H1 (cell line): ENCODE data around the gene TGFB1I1. TPM values are rescaled to one million over a fixed set of nuclear protein-coding genes. Genes with fewer than 3 reads are reported as not detected.

Source experiments
- CTCF ChIA-PET: fragments of 300-600 bp; sonication (Branson Sonifier 250); formaldehyde crosslinking; loops from one replicate; lab custom pipeline; 2021; ENCODE audit not compliant: partially characterized antibody; lab: Charles Lee
- POLR2A ChIA-PET: fragments of 300-600 bp; sonication (Branson Sonifier 250); formaldehyde crosslinking; loops from one replicate; lab custom pipeline; 2021; ENCODE audit warnings: inconsistent platforms; ENCODE audit not compliant: partially characterized antibody; lab: Charles Lee
- DNase-seq, 2 experiments: peaks; one replicate each; pipeline versions ENCODE4 v3.0.0 to v3.0.0-alpha.2; 2010 to 2022; ENCODE audit warnings: low spot score in 2 of 2, low read depth in 1 of 2, mixed read lengths in 1 of 2
- FAIRE-seq: peaks from 2 replicates; lab custom pipeline; 2011; peaks lifted over from hg19 to GRCh38; lab: Jason Lieb, UNC
- H2AFZ ChIP-seq: 2 replicates; pipeline ENCODE4 v1.8.1; 2012; ENCODE audit warnings: low read length, inconsistent platforms
- H2AK5ac ChIP-seq: 2 replicates; pipeline ENCODE4 v1.6.1; 2013; ENCODE audit warnings: low read depth, low read length
- H2BK120ac ChIP-seq: replicated peaks from 2 replicates; pipeline ENCODE3; 2013; ENCODE audit warnings: low read depth, low read length, inconsistent platforms
- H2BK12ac ChIP-seq: 2 replicates; pipeline ENCODE4 v1.6.1; 2013; ENCODE audit warnings: low read depth, low read length
- H2BK15ac ChIP-seq: 2 replicates; pipeline ENCODE4 v1.6.1; 2013; ENCODE audit warnings: low read length
- H2BK20ac ChIP-seq: 2 replicates; pipeline ENCODE4 v1.6.1; 2013; ENCODE audit warnings: low read length
- H2BK5ac ChIP-seq: 2 replicates; pipeline ENCODE4 v1.6.1; 2013; ENCODE audit warnings: low read depth, low read length
- H3K14ac ChIP-seq: 2 replicates; pipeline ENCODE4 v1.6.1; 2013; ENCODE audit warnings: inconsistent platforms; ENCODE audit not compliant: insufficient read length
- H3K18ac ChIP-seq: 2 replicates; pipeline ENCODE4 v1.6.1; 2013; ENCODE audit warnings: low read length; ENCODE audit errors: extremely low read depth
- H3K23ac ChIP-seq: 2 replicates; pipeline ENCODE4 v1.6.1; 2013; ENCODE audit warnings: inconsistent platforms; ENCODE audit not compliant: insufficient read length
- H3K23me2 ChIP-seq: 2 replicates; pipeline ENCODE4 v1.6.1; 2013; ENCODE audit warnings: low read depth, low read length
- H3K27ac ChIP-seq: 2 replicates; pipeline ENCODE4 v1.6.1; 2011; ENCODE audit warnings: low read depth, low read length, inconsistent platforms
- H3K27me3 ChIP-seq, 4 experiments: replicated peaks in 1 of 4; 1 replicate in 1 of 4; 2 replicates in 3 of 4; pipeline versions ENCODE4 v1.6.1 to v1.8.1; 2011 to 2013; ENCODE audit warnings: low read length in 3 of 4, mild to moderate bottlenecking in 3 of 4, inconsistent platforms in 2 of 4, mixed read lengths in 2 of 4, moderate library complexity in 1 of 4; ENCODE audit not compliant: control insufficient read depth in 3 of 4, insufficient read depth in 3 of 4; ENCODE audit errors: extremely low read depth in 1 of 4
- H3K36me3 ChIP-seq, 4 experiments: 2 replicates each; pipeline versions ENCODE4 v1.6.1 to v1.8.1; 2011 to 2013; ENCODE audit warnings: mild to moderate bottlenecking in 4 of 4, low read length in 3 of 4, moderate library complexity in 2 of 4, control low read depth in 1 of 4, inconsistent platforms in 1 of 4; ENCODE audit not compliant: insufficient read depth in 4 of 4, control insufficient read depth in 2 of 4
- H3K4ac ChIP-seq: replicated peaks from 2 replicates; pipeline ENCODE3; 2013; ENCODE audit warnings: low read length, low read depth, mixed read lengths, inconsistent platforms; ENCODE audit not compliant: insufficient read length
- H3K4me1 ChIP-seq, 4 experiments: replicated peaks in 1 of 4; 1 replicate in 1 of 4; 2 replicates in 3 of 4; pipeline versions ENCODE4 v1.6.1 to v1.8.1; 2011 to 2013; ENCODE audit warnings: low read length in 3 of 4, inconsistent platforms in 2 of 4, mixed read lengths in 1 of 4; ENCODE audit not compliant: insufficient read depth in 4 of 4, control insufficient read depth in 3 of 4
- H3K4me2 ChIP-seq, 2 experiments: 2 replicates each; pipeline versions ENCODE4 v1.6.1 to v1.8.1; 2011 to 2013; ENCODE audit warnings: low read depth in 2 of 2, low read length in 2 of 2, control low read depth in 1 of 2, inconsistent platforms in 1 of 2, mild to moderate bottlenecking in 1 of 2; ENCODE audit not compliant: insufficient read depth in 1 of 2
- H3K4me3 ChIP-seq, 4 experiments: fragments of 200-600, 300-600 bp in 1 of 4; sonication (generic), shearing (Covaris generic), sonication (Bioruptor Twin) in 1 of 4; 2 replicates each; pipeline versions ENCODE4 v1.5.1 to v1.8.1; 2011 to 2016; ENCODE audit warnings: low read length in 4 of 4, low read depth in 3 of 4, control low read depth in 2 of 4, inconsistent platforms in 2 of 4, mild to moderate bottlenecking in 2 of 4, mixed read lengths in 1 of 4, moderate library complexity in 1 of 4; ENCODE audit not compliant: insufficient read depth in 2 of 4; ENCODE audit errors: extremely low read depth in 1 of 4
- H3K56ac ChIP-seq: replicated peaks from 2 replicates; pipeline ENCODE3; 2013; ENCODE audit warnings: low read depth, mild to moderate bottlenecking, mixed read lengths, low read length, inconsistent platforms; ENCODE audit not compliant: insufficient read length
- H3K79me1 ChIP-seq: 2 replicates; pipeline ENCODE4 v1.6.1; 2013; ENCODE audit warnings: low read depth, low read length, control low read depth
- H3K79me2 ChIP-seq, 2 experiments: 2 replicates each; pipeline versions ENCODE4 v1.6.1 to v1.8.1; 2012 to 2013; ENCODE audit warnings: low read length in 2 of 2, mild to moderate bottlenecking in 2 of 2, inconsistent platforms in 1 of 2; ENCODE audit not compliant: insufficient read depth in 2 of 2, control insufficient read depth in 1 of 2
- H3K9ac ChIP-seq, 4 experiments: replicated peaks in 1 of 4; 1 replicate in 1 of 4; 2 replicates in 3 of 4; pipeline versions ENCODE4 v1.6.1 to v1.8.1; 2011 to 2013; ENCODE audit warnings: low read depth in 3 of 4, low read length in 3 of 4, control low read depth in 2 of 4, mild to moderate bottlenecking in 2 of 4, moderate library complexity in 2 of 4, inconsistent platforms in 1 of 4; ENCODE audit errors: extremely low read depth in 1 of 4
- H3K9me3 ChIP-seq, 2 experiments: 2 replicates each; pipeline versions ENCODE4 v1.6.1 to v1.8.1; 2012 to 2013; ENCODE audit warnings: mild to moderate bottlenecking in 2 of 2, moderate library complexity in 2 of 2, control low read depth in 1 of 2, inconsistent platforms in 1 of 2, low read depth in 1 of 2, low read length in 1 of 2, mixed read lengths in 1 of 2; ENCODE audit not compliant: insufficient read depth in 2 of 2
- H4K20me1 ChIP-seq, 2 experiments: replicated peaks in 1 of 2; 2 replicates each; pipeline versions ENCODE3 to v1.8.1; 2011 to 2013; ENCODE audit warnings: inconsistent platforms in 2 of 2, low read length in 2 of 2, mild to moderate bottlenecking in 1 of 2; ENCODE audit not compliant: insufficient read depth in 2 of 2, control insufficient read depth in 1 of 2
- H4K5ac ChIP-seq: 2 replicates; pipeline ENCODE4 v1.6.1; 2013; ENCODE audit warnings: low read length, low read depth, mixed read lengths, inconsistent platforms; ENCODE audit not compliant: insufficient read length
- H4K8ac ChIP-seq: 2 replicates; pipeline ENCODE4 v1.8.0; 2013; ENCODE audit warnings: mild to moderate bottlenecking, moderate library complexity, low read length, inconsistent platforms; ENCODE audit not compliant: insufficient read depth; ENCODE audit errors: extremely low read depth
- H4K91ac ChIP-seq: replicated peaks from 2 replicates; pipeline ENCODE3; 2013; ENCODE audit warnings: low read length, mixed read lengths, inconsistent platforms; ENCODE audit not compliant: insufficient read length
- ASH2L ChIP-seq: fragments of 200-600, 300-600 bp; sonication (generic); IDR thresholded peaks from one replicate; pipeline ENCODE4 v1.7.1; 2017; ENCODE audit warnings: low read length
- BRCA1 ChIP-seq: IDR thresholded peaks from 2 replicates; pipeline ENCODE4 v1.6.1; 2012; ENCODE audit warnings: low read depth, low read length, improper control_type of control experiment
- EGR1 ChIP-seq: IDR thresholded peaks from 2 replicates; pipeline ENCODE4 v1.6.1; 2011; ENCODE audit warnings: low read depth, low read length, borderline replicate concordance
- GABPA ChIP-seq: IDR thresholded peaks from 2 replicates; pipeline ENCODE4 v1.6.1; 2011; ENCODE audit warnings: mild to moderate bottlenecking, low read length, moderate library complexity, borderline replicate concordance; ENCODE audit not compliant: insufficient read depth
- JUN ChIP-seq: IDR thresholded peaks from 2 replicates; pipeline ENCODE4 v1.6.1; 2011; ENCODE audit warnings: low read depth, mild to moderate bottlenecking, improper control_type of control experiment, low read length
- KDM1A ChIP-seq: fragments of 200-600, 300-600 bp; sonication (generic); IDR thresholded peaks from 2 replicates; pipeline ENCODE4 v1.7.1; 2016; ENCODE audit warnings: mild to moderate bottlenecking, low read length, borderline replicate concordance
- POLR2AphosphoS5 ChIP-seq: IDR thresholded peaks from 2 replicates; pipeline ENCODE4 v1.6.1; 2011; ENCODE audit warnings: low read depth, low read length
- SIX5 ChIP-seq: IDR thresholded peaks from 2 replicates; pipeline ENCODE4 v1.6.1; 2011; ENCODE audit warnings: mild to moderate bottlenecking, low read depth, low read length
- SP2 ChIP-seq: IDR thresholded peaks from 2 replicates; pipeline ENCODE4 v1.6.1; 2012; ENCODE audit warnings: mild to moderate bottlenecking, low read length, inconsistent platforms
- SRF ChIP-seq: IDR thresholded peaks from 2 replicates; pipeline ENCODE4 v1.6.1; 2011; ENCODE audit warnings: mild to moderate bottlenecking, low read depth, low read length, moderate library complexity
- TAF1 ChIP-seq: IDR thresholded peaks from 2 replicates; pipeline ENCODE4 v1.6.1; 2011; ENCODE audit warnings: mild to moderate bottlenecking, low read depth, low read length
- TBP ChIP-seq: IDR thresholded peaks from 2 replicates; pipeline ENCODE4 v1.6.1; 2011; ENCODE audit warnings: low read depth, low read length, improper control_type of control experiment
- WGBS, 2 experiments: shearing (Covaris generic) in 1 of 2; methylation state at CpG; one replicate each; pipeline versions ENCODE4 v1.1.6 to v1.1.7; 2013 to 2015; ENCODE audit warnings: low lambda C conversion rate in 2 of 2, mixed read lengths in 2 of 2, inconsistent platforms in 1 of 2, low coverage in 1 of 2, missing lambda C conversion rate in 1 of 2; ENCODE audit not compliant: insufficient replicate concordance in 2 of 2, insufficient coverage in 1 of 2, insufficient read length in 1 of 2; ENCODE audit errors: extremely low coverage in 1 of 2, missing lambda C conversion rate in 1 of 2; 5-methylcytosine and 5-hydroxymethylcytosine counted together
- polyA plus RNA-seq, 7 experiments: library from polyadenylated mRNA; depleted of rRNA in 3 of 7; stranded (reverse) in 5 of 7; unstranded in 2 of 7; fragments of >200 nt in 5 of 7; fragments of 200-250 nt in 2 of 7; gene quantifications; 1 replicate in 5 of 7; 2 replicates in 1 of 7; 4 replicates in 1 of 7; pipeline versions ENCODE4 v1.2.1 to v1.2.3, GENCODE V29; 2011 to 2013; ENCODE audit warnings: missing spikeins in 2 of 7, mixed read lengths in 2 of 7
- total RNA-seq: library from RNA; stranded (reverse); fragmentation: NEBNext Ultra II Directional; extraction: Animal tissue kit (Norgen Biotek cat#: 25700); gene quantifications from 2 replicates; pipeline ENCODE4 v1.2.1, GENCODE V29; 2021

The TGFB1I1 gene
- total and polyA plus RNA-seq, 2 of the 8 experiments (the other 6 are each of a cell fraction or from before 2014, with no cell fraction given) = 5.6 to 5.8 TPM

DNA sequence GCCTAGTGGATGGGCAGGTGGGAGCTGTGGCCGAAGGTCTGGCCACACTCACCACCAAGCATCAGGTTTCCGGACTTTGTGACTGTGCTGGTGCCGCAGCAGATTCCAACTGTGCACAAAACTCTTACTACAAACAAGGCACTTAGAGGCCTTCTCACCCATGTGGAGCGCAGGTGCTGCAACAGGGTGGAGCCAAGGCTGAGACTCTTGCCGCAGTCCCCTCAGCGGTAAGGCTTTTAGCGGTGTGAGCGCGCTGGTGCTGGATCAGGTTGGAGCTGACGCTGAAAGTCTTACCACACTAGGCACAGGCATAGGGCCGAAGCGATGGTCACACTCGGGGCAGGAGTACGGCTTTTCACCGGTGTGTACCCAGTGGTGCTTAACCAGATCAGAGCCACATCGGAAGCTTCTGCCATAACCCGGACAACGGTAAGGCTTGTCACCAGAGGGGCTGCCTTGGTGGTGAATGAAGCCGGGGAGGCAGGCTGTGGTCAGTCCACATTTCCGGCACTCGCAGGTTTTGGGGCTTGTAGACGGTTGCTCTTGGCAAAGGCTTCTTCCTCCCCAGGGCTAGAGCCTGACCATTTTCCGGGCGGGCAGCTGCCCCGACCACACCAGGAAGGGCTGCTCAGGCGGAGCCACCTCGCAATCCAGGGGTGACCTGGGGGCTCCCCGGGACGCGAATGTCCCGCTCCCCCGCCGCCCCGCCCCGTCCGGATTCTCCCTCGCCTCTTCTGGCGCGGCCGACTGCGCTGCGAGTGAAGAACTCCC is 13.7 kb upstream of the TGFB1I1 start:
- FAIRE-seq (no peak), DNase-seq (peak in 1 of 2 experiments; percentile 64)
- TF ChIP-seq JUN (no peak), SRF (no peak), BRCA1 (no peak), SP2 (no peak), SIX5 (no peak), GABPA (no peak), TBP (0 out of 2 replicates have a peak, but pooled peaks have one; percentile 23), POLR2AphosphoS5 (0 out of 2 replicates have a peak, but pooled peaks have one; percentile 54), ASH2L (no peak), TAF1 (no peak), KDM1A (peak; percentile 13; the same call in 1 of the 2 replicates), EGR1 (no peak)

More for the DNA sequence above, 13.7 kb upstream of the TGFB1I1 start:
- Histone ChIP-seq H3K36me3 (peaks cover 0 to 5% (median 0%) of the 10 kb centered on the region in 4 experiments; a peak in 2 of 8 replicates), H3K27ac (peak overlapping the region; percentile 99; the same call in 1 of the 2 replicates), H2BK120ac (no peak overlapping the region), H3K79me2 (peaks cover 0 to 28% of the 10 kb centered on the region in 2 experiments; a peak in 2 of 4 replicates), H3K14ac (no peak overlapping the region), H4K20me1 (peaks cover 14 to 25% of the 10 kb centered on the region in 2 experiments), H2BK20ac (no peak overlapping the region), H2AFZ (no peak overlapping the region), H3K4me1 (peaks cover 4 to 21% (median 10%) of the 10 kb centered on the region in 4 experiments), H4K8ac (peak overlapping the region; percentile 90), H3K23ac (no peak overlapping the region), H3K4ac (no peak overlapping the region), H3K23me2 (peaks cover 11% of the 10 kb centered on the region; the same call in 1 of the 2 replicates), H4K91ac (peak overlapping the region; percentile 84), H2BK15ac (no peak overlapping the region), H3K4me3 (peak overlapping the region; percentile 64 to 85 (median 76)), H2BK12ac (no peak overlapping the region), H3K9me3 (no peaks in the 10 kb centered on the region), H3K79me1 (peaks cover 8% of the 10 kb centered on the region), H2BK5ac (peak overlapping the region; percentile 97; the same call in 1 of the 2 replicates), H3K18ac (peak overlapping the region; percentile 68; the same call in 1 of the 2 replicates), H3K27me3 (no peaks in the 10 kb centered on the region), H3K9ac (peak overlapping the region; percentile 50 to 72 (median 60); a peak in 6 of 7 replicates), H3K4me2 (peak overlapping the region; percentile 88 to 98), H3K56ac (no peak overlapping the region), H4K5ac (no peak overlapping the region), H2AK5ac (no peak overlapping the region)
- 12% methylated on average over 34 of the region's 42 CpGs; no CpG with 5 or more reads in 1 of the 2 experiments for WGBS, 2 experiments
- CTCF ChIA-PET = interaction anchor here (0.5 to 3.6 kb wide), 16 partner anchors 10 to 411 kb away, joined by 3 to 25 read pairs (median 3); partner anchors contain the start of genes KAT8, PYCARD, PYDC1 and ZNF843
- POLR2A ChIA-PET = interaction anchor here (0.5 to 4.5 kb wide), 16 partner anchors 10 to 315 kb away, joined by 3 to 40 read pairs (median 4); partner anchors contain the start of genes COX6A2, FUS, RUSF1 and TGFB1I1
